Smooth muscle cell (in vitro differentiated cells): Measurements from ENCODE around the gene LINC00237. TPM values are rescaled to one million over a fixed set of nuclear protein-coding genes. Genes with fewer than 3 reads are reported as not detected.

ENCODE experiments used
- DNase-seq: peaks from one replicate; lab custom pipeline; 2025; ENCODE audit not compliant: unreplicated experiment; lab: John Stamatoyannopoulos, UW
- H2AFZ ChIP-seq: fragments of 200-600 bp; sonication (generic); 2 replicates; pipeline ENCODE4 v1.6.0; 2016; ENCODE audit warnings: antibody characterized with exemption, low read depth, mild to moderate bottlenecking
- H3F3A ChIP-seq: fragments of 200-600 bp; sonication (generic); 2 replicates; pipeline ENCODE4 v1.6.0; 2017; ENCODE audit warnings: antibody characterized with exemption, low read depth
- H3K27ac ChIP-seq: fragments of 200-600 bp; sonication (generic); 2 replicates; pipeline ENCODE4 v1.5.1; 2016; ENCODE audit warnings: low read depth, mild to moderate bottlenecking
- H3K27me3 ChIP-seq: fragments of 200-600 bp; sonication (generic); 2 replicates; pipeline ENCODE4 v1.6.1; 2016; ENCODE audit warnings: low read depth, mild to moderate bottlenecking
- H3K36me3 ChIP-seq: fragments of 200-600 bp; sonication (generic); 2 replicates; pipeline ENCODE4 v1.5.1; 2016; ENCODE audit warnings: low read depth
- H3K4me1 ChIP-seq: fragments of 200-600 bp; sonication (generic); 2 replicates; pipeline ENCODE4 v1.5.1; 2016; ENCODE audit warnings: low read depth
- H3K4me2 ChIP-seq: fragments of 200-600 bp; sonication (generic); 2 replicates; pipeline ENCODE4 v1.6.0; 2016; ENCODE audit warnings: mild to moderate bottlenecking
- H3K4me3 ChIP-seq: fragments of 200-600 bp; sonication (generic); 2 replicates; pipeline ENCODE4 v1.5.1; 2016; ENCODE audit warnings: mild to moderate bottlenecking
- H3K79me2 ChIP-seq: fragments of 200-600 bp; sonication (generic); 2 replicates; pipeline ENCODE4 v1.6.0; 2016; ENCODE audit warnings: low read depth, mild to moderate bottlenecking
- H3K9ac ChIP-seq: fragments of 200-600 bp; sonication (generic); 2 replicates; pipeline ENCODE4 v1.6.0; 2016; ENCODE audit warnings: low read depth
- H3K9me3 ChIP-seq: fragments of 200-600 bp; sonication (generic); replicated peaks from 2 replicates; pipeline ENCODE4 v1.5.1; 2016; ENCODE audit warnings: low read depth
- H4K20me1 ChIP-seq: fragments of 200-600 bp; sonication (generic); 2 replicates; pipeline ENCODE4 v1.6.0; 2016; ENCODE audit warnings: low read depth
- CTCF ChIP-seq: fragments of 200-600 bp; sonication (generic); IDR thresholded peaks from 2 replicates; pipeline ENCODE4 v1.5.1; 2017; ENCODE audit warnings: borderline replicate concordance, mild to moderate bottlenecking, antibody characterized with exemption; ENCODE audit not compliant: insufficient read depth, poor library complexity, severe bottlenecking
- WGBS: methylation state at CpG from one replicate; pipeline ENCODE4 v1.1.7; 2016; ENCODE audit warnings: low lambda C conversion rate; 5-methylcytosine and 5-hydroxymethylcytosine counted together
- polyA plus RNA-seq: library from polyadenylated mRNA; unstranded; fragments of >200 nt; fragmentation: Nextera tagmentation; extraction: Ambion mirVana; gene quantifications from 2 replicates; pipeline ENCODE4 v1.2.1, GENCODE V29; 2016
- total RNA-seq: library from RNA; depleted of rRNA; stranded (reverse); fragments of >200 nt; gene quantifications from 2 replicates; pipeline ENCODE4 v1.2.3, GENCODE V29; 2014

The LINC00237 gene
- total and polyA plus RNA-seq, 2 experiments from 2014 or later: not detected

GRCh38 chr20:21077809-21078345 lies 28.3 kb downstream of the LINC00237 start:
- WGBS: 92% methylated on average over 4 of the region's 4 CpGs
- H3K27ac ChIP-seq: no peak overlapping the region
- no peak for DNase-seq
- H3K4me3 ChIP-seq: no peak overlapping the region
- no peak overlapping the region for H2AFZ ChIP-seq
- no peaks in the 10 kb centered on the region for H3K4me1 ChIP-seq
- peaks cover 14% of the 10 kb centered on the region for H3K27me3 ChIP-seq
- no peak overlapping the region for H3K4me2 ChIP-seq
- no peaks in the 10 kb centered on the region for H3K36me3 ChIP-seq
- no peak for TF ChIP-seq CTCF
- no peak overlapping the region for H3K9ac ChIP-seq
- H3K9me3 ChIP-seq: no peaks in the 10 kb centered on the region
- H3F3A ChIP-seq: no peaks in the 10 kb centered on the region
- H3K79me2 ChIP-seq: no peaks in the 10 kb centered on the region
- no peaks in the 10 kb centered on the region for H4K20me1 ChIP-seq

GRCh38 chr20:21076073-21076472 lies 30.1 kb downstream of the LINC00237 start:
- no peaks in the 10 kb centered on the region for H4K20me1 ChIP-seq
- no peaks in the 10 kb centered on the region for H3K4me1 ChIP-seq
- H3K36me3 ChIP-seq: no peaks in the 10 kb centered on the region
- no peak overlapping the region for H2AFZ ChIP-seq
- no peak for TF ChIP-seq CTCF
- H3K9ac ChIP-seq: no peak overlapping the region
- H3K27me3 ChIP-seq: peaks cover 8% of the 10 kb centered on the region
- no peak overlapping the region for H3K4me2 ChIP-seq
- H3K27ac ChIP-seq: no peak overlapping the region
- H3F3A ChIP-seq: no peaks in the 10 kb centered on the region
- 91% methylated on average over 3 of the region's 3 CpGs for WGBS
- H3K9me3 ChIP-seq: no peaks in the 10 kb centered on the region
- DNase-seq: no peak
- no peaks in the 10 kb centered on the region for H3K79me2 ChIP-seq
- H3K4me3 ChIP-seq: no peak overlapping the region

GRCh38 chr20:21075471-21075870 lies 30.7 kb downstream of the LINC00237 start:
- Histone ChIP-seq H3K4me3 (no peak overlapping the region), H3K9me3 (no peaks in the 10 kb centered on the region), H3K4me2 (no peak overlapping the region), H3K27ac (no peak overlapping the region), H2AFZ (no peak overlapping the region), H3K9ac (no peak overlapping the region), H3K27me3 (peaks cover 8% of the 10 kb centered on the region), H3K36me3 (no peaks in the 10 kb centered on the region), H3K4me1 (no peaks in the 10 kb centered on the region), H4K20me1 (no peaks in the 10 kb centered on the region), H3K79me2 (no peaks in the 10 kb centered on the region), H3F3A (no peaks in the 10 kb centered on the region)
- TF ChIP-seq CTCF: no peak
- 88% methylated on average over 6 of the region's 6 CpGs for WGBS
- no peak for DNase-seq

GRCh38 chr20:21074605-21075336 lies 31.4 kb downstream of the LINC00237 start:
- Histone ChIP-seq H3K9ac (no peak overlapping the region), H3K4me2 (no peak overlapping the region), H3K9me3 (no peaks in the 10 kb centered on the region), H3K4me1 (no peaks in the 10 kb centered on the region), H3K4me3 (no peak overlapping the region), H3F3A (no peaks in the 10 kb centered on the region), H3K27ac (no peak overlapping the region), H3K27me3 (peaks cover 8% of the 10 kb centered on the region), H2AFZ (no peak overlapping the region), H3K79me2 (no peaks in the 10 kb centered on the region), H3K36me3 (no peaks in the 10 kb centered on the region), H4K20me1 (no peaks in the 10 kb centered on the region)
- no peak for DNase-seq
- 82% methylated on average over 12 of the region's 12 CpGs for WGBS
- no peak for TF ChIP-seq CTCF
